Peyer's patch (tissue), 4 donors: Measurements from ENCODE around the gene XRN1. TPM values are rescaled to one million over a fixed set of nuclear protein-coding genes. Genes with fewer than 3 reads are reported as not detected.
"Not testable (repeated sequence)": the region's sequence is repeated elsewhere in the genome, so short reads cannot be mapped to it uniquely, and the experiment has no call there.

Experiments
- DNase-seq, 3 donors: peaks; one replicate each; pipeline ENCODE4 v3.0.0-alpha.2; 2017 to 2019
- H3K27ac ChIP-seq, 4 donors: fragments of 200-600 bp; sonication (generic); one replicate each; pipeline ENCODE4 v1.5.1; 2016 to 2019
- H3K27me3 ChIP-seq, 2 donors: fragments of 200-600 bp; sonication (generic); one replicate each; pipeline ENCODE4 v1.5.1; 2019
- H3K36me3 ChIP-seq, 3 donors: fragments of 200-600 bp; sonication (generic); one replicate each; pipeline ENCODE4 v1.5.1; 2016 to 2019
- H3K4me1 ChIP-seq, 4 donors: fragments of 200-600 bp; sonication (generic); one replicate each; pipeline ENCODE4 v1.5.1; 2016 to 2019
- H3K4me3 ChIP-seq, 4 donors: fragments of 200-600 bp; sonication (generic); 1 replicate in 3 of 4; 2 replicates in 1 of 4; pipeline ENCODE4 v1.5.1; 2016 to 2019; ENCODE audit warnings: mild to moderate bottlenecking in 1 of 4
- H3K9me3 ChIP-seq, 4 donors: fragments of 200-600 bp; sonication (generic); one replicate each; pipeline ENCODE4 v1.5.1; 2016 to 2019; ENCODE audit warnings: mild to moderate bottlenecking in 1 of 4
- POLR2A ChIP-seq, 2 donors: fragments of 450-650 bp; IDR thresholded peaks; one replicate each; pipeline ENCODE4 v1.5.1; 2017; ENCODE audit warnings: antibody characterized with exemption in 2 of 2, mild to moderate bottlenecking in 2 of 2, moderate library complexity in 2 of 2
- total RNA-seq, 4 donors: library from RNA; depleted of rRNA; stranded (reverse); fragments of >200 nt; gene quantifications; one replicate each; pipeline ENCODE4 v1.1.0, GENCODE V29; 2016
- TF ChIP-seq, protein P1 (sequence below), 6 experiments: fragments of 450-650 bp in 4 of 6; fragments of 200-600 bp in 2 of 6; sonication (generic) in 1 of 6; IDR thresholded peaks; one replicate each; pipeline ENCODE4 v1.5.1; 2017 to 2019; ENCODE audit warnings: antibody characterized with exemption in 6 of 6, mild to moderate bottlenecking in 3 of 6, moderate library complexity in 1 of 6

The XRN1 gene
- total RNA-seq, 4 donors from 2014 or later = 74.6 to 95.2 (median 80.9) TPM

DNA sequence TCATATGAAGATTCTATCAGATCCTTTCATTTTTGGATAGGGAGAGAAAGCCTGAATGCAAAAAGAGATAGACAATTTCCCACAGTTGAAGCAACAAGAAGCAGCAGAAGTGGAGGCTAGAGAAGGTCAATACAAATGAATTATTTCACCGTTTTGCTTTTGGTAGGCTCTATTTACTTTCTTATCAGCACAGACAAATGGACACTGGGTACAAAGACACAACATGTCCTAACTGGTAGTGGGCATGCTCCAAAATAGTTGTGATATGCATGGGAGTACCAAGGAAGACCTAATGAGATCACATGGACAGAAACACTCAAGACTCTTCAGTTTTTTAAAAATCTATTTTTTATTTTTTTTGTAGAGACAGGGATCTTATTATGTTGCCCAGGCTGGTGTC, 99.4 kb downstream of the XRN1 start:
- DNase-seq = no peak
- H3K27ac ChIP-seq = no peak overlapping the region
- H3K9me3 ChIP-seq = no peaks in the 10 kb centered on the region
- no peaks in the 10 kb centered on the region for H3K27me3 ChIP-seq
- no peak for TF ChIP-seq POLR2A (IDR thresholded peaks at IDR 0.05)
- TF ChIP-seq, protein P1, sequence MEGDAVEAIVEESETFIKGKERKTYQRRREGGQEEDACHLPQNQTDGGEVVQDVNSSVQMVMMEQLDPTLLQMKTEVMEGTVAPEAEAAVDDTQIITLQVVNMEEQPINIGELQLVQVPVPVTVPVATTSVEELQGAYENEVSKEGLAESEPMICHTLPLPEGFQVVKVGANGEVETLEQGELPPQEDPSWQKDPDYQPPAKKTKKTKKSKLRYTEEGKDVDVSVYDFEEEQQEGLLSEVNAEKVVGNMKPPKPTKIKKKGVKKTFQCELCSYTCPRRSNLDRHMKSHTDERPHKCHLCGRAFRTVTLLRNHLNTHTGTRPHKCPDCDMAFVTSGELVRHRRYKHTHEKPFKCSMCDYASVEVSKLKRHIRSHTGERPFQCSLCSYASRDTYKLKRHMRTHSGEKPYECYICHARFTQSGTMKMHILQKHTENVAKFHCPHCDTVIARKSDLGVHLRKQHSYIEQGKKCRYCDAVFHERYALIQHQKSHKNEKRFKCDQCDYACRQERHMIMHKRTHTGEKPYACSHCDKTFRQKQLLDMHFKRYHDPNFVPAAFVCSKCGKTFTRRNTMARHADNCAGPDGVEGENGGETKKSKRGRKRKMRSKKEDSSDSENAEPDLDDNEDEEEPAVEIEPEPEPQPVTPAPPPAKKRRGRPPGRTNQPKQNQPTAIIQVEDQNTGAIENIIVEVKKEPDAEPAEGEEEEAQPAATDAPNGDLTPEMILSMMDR (IDR thresholded peaks at IDR 0.05) = no peak
- no peak overlapping the region for H3K4me3 ChIP-seq
- peaks cover 0 to 79% (median 0%) of the 10 kb centered on the region in 3 donors for H3K36me3 ChIP-seq
- H3K4me1 ChIP-seq = no peaks in the 10 kb centered on the region

DNA sequence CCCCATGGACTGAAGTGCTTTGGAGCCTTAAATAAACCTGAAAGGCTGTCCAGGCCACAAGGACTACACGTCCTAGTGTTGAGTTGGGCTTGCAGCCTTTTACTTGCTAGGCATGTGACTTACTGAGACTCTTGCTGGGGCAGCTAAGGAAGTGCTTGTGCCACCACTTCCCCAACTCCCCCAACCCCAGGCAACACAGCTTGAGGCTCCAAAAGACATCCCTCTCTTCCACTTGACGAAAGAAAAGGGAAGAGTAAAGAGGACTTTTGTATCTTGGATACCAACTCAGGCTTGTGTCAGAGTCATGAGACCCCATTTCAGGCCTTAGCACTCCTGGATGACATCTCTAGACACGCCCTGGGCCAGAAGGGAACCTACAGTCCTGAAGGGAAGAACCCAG, 109.8 kb downstream of the XRN1 start:
- Histone ChIP-seq H3K27me3 (no peaks in the 10 kb centered on the region), H3K4me3 (no peak overlapping the region), H3K4me1 (no peaks in the 10 kb centered on the region), H3K36me3 (peaks cover 0 to 54% (median 0%) of the 10 kb centered on the region in 3 donors), H3K27ac (no peak overlapping the region), H3K9me3 (no peaks in the 10 kb centered on the region)
- TF ChIP-seq, protein P1 (IDR thresholded peaks at IDR 0.05) = no peak
- no peak for TF ChIP-seq POLR2A (IDR thresholded peaks at IDR 0.05)
- DNase-seq = no peak

GRCh38 chr3:142332390-142332789, 115.4 kb downstream of the XRN1 start:
- Histone ChIP-seq H3K4me1 (no peaks in the 10 kb centered on the region), H3K36me3 (peaks cover 0 to 78% (median 0%) of the 10 kb centered on the region in 3 donors), H3K9me3 (no peaks in the 10 kb centered on the region)

DNA sequence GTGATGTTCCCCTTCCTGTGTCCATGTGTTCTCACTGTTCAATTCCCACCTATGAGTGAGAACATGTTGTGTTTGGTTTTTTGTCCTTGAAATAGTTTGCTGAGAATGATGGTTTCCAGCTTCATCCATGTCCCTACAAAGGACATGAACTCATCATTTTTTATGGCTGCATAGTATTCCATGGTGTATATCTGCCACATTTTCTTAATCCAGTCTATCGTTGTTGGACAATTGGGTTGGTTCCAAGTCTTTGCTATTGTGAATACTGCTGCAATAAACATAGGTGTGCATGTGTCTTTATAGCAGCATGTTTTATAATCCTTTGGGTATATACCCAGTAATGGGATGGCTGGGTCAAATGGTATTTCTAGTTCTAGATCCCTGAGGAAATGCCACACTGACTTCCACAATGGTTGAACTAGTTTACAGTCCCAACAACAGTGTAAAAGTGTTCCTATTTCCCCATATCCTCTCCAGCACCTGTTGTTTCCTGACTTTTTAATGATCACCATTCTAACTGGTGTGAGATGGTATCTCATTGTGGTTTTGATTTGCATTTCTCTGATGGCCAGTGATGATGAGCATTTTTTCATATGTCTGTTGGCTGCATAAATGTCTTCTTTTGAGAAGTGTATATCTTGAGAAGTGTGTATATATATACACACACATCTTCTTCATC, 123.4 kb downstream of the XRN1 start:
- DNase-seq, H3K27ac ChIP-seq, H3K4me1 ChIP-seq, H3K4me3 ChIP-seq, H3K27me3 ChIP-seq, H3K9me3 ChIP-seq: not testable (repeated sequence)
- peaks cover 0 to 43% (median 0%) of the 10 kb centered on the region in 3 donors for H3K36me3 ChIP-seq

More at GRCh38 chr3:142332390-142332789, 115.4 kb downstream of the XRN1 start:
- no peak overlapping the region for H3K4me3 ChIP-seq
- no peak for DNase-seq
- TF ChIP-seq POLR2A (IDR thresholded peaks at IDR 0.05) = no peak
- TF ChIP-seq, protein P1 (IDR thresholded peaks at IDR 0.05) = no peak
- no peak overlapping the region for H3K27ac ChIP-seq
- H3K27me3 ChIP-seq = no peaks in the 10 kb centered on the region

DNA sequence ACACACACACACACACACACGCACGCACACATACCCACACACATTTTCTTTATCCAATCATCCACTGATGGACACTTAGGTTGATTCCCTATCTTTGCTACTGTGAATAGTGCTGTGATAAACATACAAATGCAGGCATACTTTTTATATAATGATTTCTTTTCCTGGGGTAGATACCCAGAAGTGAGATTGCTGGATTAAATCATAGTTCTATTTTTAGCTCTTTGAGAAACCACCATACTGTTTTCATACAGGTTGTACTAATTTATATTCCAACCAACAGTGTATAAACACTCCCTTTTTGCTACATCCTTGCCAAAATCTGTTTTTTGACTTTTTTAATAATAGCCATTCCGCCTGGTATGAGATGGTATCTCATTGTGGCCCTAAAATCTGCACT, 127.9 kb downstream of the XRN1 start:
- no peak for DNase-seq
- Histone ChIP-seq H3K9me3 (no peaks in the 10 kb centered on the region), H3K36me3 (peaks cover 0 to 39% (median 3%) of the 10 kb centered on the region in 3 donors), H3K4me3 (no peak overlapping the region), H3K4me1 (no peaks in the 10 kb centered on the region), H3K27me3 (no peaks in the 10 kb centered on the region), H3K27ac (no peak overlapping the region)
- TF ChIP-seq, protein P1 (IDR thresholded peaks at IDR 0.05) = no peak
- TF ChIP-seq POLR2A (IDR thresholded peaks at IDR 0.05) = no peak

- peaks cover 0 to 40% (median 3%) of the 10 kb centered on the region in 3 donors for H3K36me3 ChIP-seq
- no peak overlapping the region for H3K27ac ChIP-seq
- TF ChIP-seq, protein P1 (IDR thresholded peaks at IDR 0.05) = no peak
- no peak for TF ChIP-seq POLR2A (IDR thresholded peaks at IDR 0.05)
- no peak overlapping the region for H3K4me3 ChIP-seq
- no peaks in the 10 kb centered on the region for H3K9me3 ChIP-seq
- H3K27me3 ChIP-seq = no peaks in the 10 kb centered on the region
- no peak for DNase-seq
- H3K4me1 ChIP-seq = no peaks in the 10 kb centered on the region
These were observed 128.7 kb downstream of the XRN1 start for GRCh38 chr3:142319094-142319493.
